GM18867 (cell line): ENCODE results near the gene TMEM39A.

Experiments used
- ATAC-seq: cut with Tn5 transposase; IDR thresholded peaks from one replicate; pipeline ENCODE4 v1.9.1; 2021; ENCODE audit warnings: mild to moderate bottlenecking, moderate library complexity; ENCODE audit not compliant: unreplicated experiment

The TMEM39A gene

GRCh38 chr3:119456469-119456868 is 6.9 kb downstream of the TMEM39A start:
- ATAC-seq: no peak

DNA sequence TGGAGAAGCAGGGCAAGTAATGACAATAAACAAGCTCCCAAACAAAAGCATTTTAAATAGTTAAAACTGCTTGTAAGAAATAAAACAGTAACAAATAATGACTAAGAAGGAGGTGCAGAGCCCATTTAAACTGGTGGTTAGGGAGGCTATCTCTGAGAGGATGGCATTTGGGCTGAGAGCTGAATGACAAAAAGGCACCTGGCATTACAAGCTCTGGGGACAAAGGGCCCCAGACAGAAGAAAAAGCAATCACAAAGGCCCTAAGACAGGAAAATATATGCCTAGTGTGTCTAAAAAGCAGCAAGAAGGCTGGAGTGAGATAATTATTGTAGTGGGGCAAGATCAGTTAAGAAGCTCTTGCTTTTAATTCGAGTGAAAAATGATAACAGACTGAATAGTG is 9.6 kb downstream of the TMEM39A start:
- ATAC-seq: no peak

GRCh38 chr3:119444590-119444989 is 18.8 kb downstream of the TMEM39A start:
- no peak for ATAC-seq

DNA sequence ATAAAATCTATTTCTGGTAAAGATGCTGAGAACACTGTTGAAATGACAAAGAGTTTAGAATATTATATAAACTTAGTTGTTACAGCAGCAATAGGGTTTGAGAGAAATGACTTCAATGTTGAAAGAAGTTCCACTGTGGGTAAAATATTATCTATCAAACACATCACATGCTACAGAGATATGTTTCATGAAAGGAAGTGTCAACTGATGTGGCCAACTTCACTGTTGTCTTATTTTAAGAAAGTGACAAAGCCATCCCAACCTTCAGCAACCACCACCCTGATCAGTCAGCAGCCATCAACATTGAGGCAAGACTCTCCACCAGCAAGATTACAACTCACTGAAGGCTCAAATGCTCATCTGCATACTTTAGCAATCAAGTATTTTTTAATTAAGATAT is 20.2 kb downstream of the TMEM39A start:
- no peak for ATAC-seq

DNA sequence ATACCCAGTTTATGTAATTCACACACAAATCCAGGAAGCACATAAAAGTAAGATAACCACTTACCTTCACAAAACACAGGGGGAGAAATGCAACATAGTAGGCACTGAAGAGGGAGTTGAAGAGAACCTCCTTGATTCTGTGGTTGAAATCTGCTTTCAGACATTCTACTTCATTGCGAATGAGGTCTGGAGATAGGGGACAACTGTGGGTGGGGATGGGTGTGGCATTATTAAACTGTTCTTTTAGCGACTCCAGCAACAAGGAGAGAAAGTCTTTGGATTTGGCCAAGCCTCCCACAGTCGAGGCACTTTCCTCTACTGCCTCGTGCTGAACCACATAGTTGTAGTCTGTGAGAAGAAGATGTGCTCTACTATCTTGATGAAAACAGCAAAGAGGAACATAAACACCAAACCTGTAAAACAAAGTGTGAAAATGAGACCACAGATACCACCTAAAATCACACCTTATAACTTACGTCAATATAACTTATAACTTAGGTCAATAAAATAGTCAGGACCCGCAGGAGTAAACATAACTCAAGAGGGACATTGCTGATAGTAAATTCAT is 25.6 kb downstream of the TMEM39A start:
- ATAC-seq: no peak

- ATAC-seq: no peak
These were observed 26.4 kb downstream of the TMEM39A start for GRCh38 chr3:119436977-119437376.

- no peak for ATAC-seq
These were observed 28.7 kb downstream of the TMEM39A start for GRCh38 chr3:119434703-119435102.

GRCh38 chr3:119433613-119434325 is 29.6 kb downstream of the TMEM39A start:
- ATAC-seq: no peak

DNA sequence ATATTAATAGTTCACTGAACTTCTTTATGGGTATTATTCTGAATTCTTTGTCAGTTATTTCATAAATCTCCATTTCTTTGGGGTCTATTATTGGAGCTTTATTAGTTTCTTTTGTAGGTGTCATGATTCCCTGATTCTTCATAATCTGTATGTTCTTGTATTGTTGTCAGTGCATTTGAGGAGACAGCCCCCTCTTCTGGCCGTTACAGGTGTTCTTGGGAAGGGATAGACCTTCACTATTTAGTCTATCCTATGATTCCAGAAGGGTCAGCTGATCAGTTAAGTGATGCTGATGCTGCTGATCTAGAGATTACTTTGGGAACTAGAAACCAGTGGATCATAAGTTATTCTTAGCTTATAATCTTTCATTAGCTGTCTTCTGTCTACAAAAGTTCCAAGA is 34.9 kb downstream of the TMEM39A start:
- ATAC-seq: no peak

GRCh38 chr3:119427669-119428068 is 35.7 kb downstream of the TMEM39A start:
- no peak for ATAC-seq

GRCh38 chr3:119420196-119420595 is 43.2 kb downstream of the TMEM39A start:
- no peak for ATAC-seq

- no peak for ATAC-seq
These were observed 44.8 kb downstream of the TMEM39A start for GRCh38 chr3:119418641-119419040.

GRCh38 chr3:119417771-119418512 is 45.5 kb downstream of the TMEM39A start:
- ATAC-seq: no peak

- no peak for ATAC-seq
These were observed 46.5 kb downstream of the TMEM39A start for GRCh38 chr3:119416873-119417272.

- ATAC-seq: no peak
These were observed 49.7 kb downstream of the TMEM39A start for GRCh38 chr3:119413603-119414280.

DNA sequence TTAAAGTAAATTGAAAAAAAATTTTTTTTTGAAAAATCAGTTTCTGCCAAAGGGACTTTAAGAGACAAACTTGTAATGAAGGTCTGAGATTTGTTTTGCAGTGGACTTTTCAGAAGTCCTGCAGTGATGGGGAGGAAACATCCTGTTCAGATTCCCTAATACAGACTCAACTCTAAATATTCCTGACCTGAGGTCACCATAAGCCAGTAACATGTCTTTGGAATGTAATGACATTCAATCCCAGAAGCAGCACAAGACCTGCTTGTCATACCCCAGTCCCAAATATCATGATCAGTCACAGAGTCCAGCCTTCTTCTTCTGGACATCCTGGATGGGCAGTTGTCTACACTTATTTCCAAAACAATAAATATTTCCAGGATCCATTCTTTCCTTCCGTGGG is 53.6 kb downstream of the TMEM39A start:
- ATAC-seq: no peak

GRCh38 chr3:119408243-119408950 is 55.0 kb downstream of the TMEM39A start:
- no peak for ATAC-seq

- no peak for ATAC-seq
These were observed 58.1 kb downstream of the TMEM39A start for GRCh38 chr3:119405315-119405714.

- ATAC-seq: no peak
These were observed 60.2 kb downstream of the TMEM39A start for GRCh38 chr3:119403201-119403600.

- ATAC-seq: no peak
These were observed 60.6 kb downstream of the TMEM39A start for GRCh38 chr3:119402791-119403190.
